K562 (cell line): ENCODE measurements around the gene FILIP1. TPM values are rescaled to one million over a fixed set of nuclear protein-coding genes. Genes with fewer than 3 reads are reported as not detected.

Source experiments
- ATAC-seq: fragments of 200-7000 bp; cut with Tn5 transposase; 3 replicates; pipeline ENCODE4 v1.9.1; 2020; ENCODE audit warnings: moderate library complexity
- BruUV-seq: library from RNA; stranded (reverse); fragments of 400-500 nt; replicated peaks from 2 replicates; lab custom pipeline; 2021; lab: Mats Ljungman, UMichigan
- CTCF ChIA-PET: fragments of 300-600 bp; formaldehyde crosslinking; extraction: SDS; loops from one replicate; lab custom pipeline; 2021; ENCODE audit warnings: low intra/inter-chr PET ratio; lab: Yijun Ruan, JAX
- POLR2A ChIA-PET: fragments of 300-600, 350-650 bp; sonication (Branson Sonifier 250); formaldehyde crosslinking; extraction: SDS; loops from one replicate; lab custom pipeline; 2021; ENCODE audit warnings: antibody characterized with exemption, inconsistent platforms; lab: Yijun Ruan, JAX
- DNase-seq, 4 experiments: peaks; one replicate each; pipeline versions ENCODE4 v3.0.0 to v3.0.0-alpha.2; 2011 to 2018; ENCODE audit warnings: low spot score in 3 of 4, mixed read lengths in 3 of 4; ENCODE audit errors: extremely low read depth in 1 of 4
- FAIRE-seq: peaks from 2 replicates; lab custom pipeline; 2011; peaks lifted over from hg19 to GRCh38; lab: Jason Lieb, UNC
- H2AFZ ChIP-seq: 2 replicates; pipeline ENCODE4 v1.6.0; 2011; ENCODE audit warnings: low read depth, low read length, control low read depth, inconsistent platforms
- H3K27ac ChIP-seq: fragments of 200-600 bp; 3 replicates; pipeline ENCODE4 v1.8.0; 2011; ENCODE audit warnings: low read depth, mild to moderate bottlenecking, control low read depth, inconsistent platforms, low read length, moderate library complexity, mixed read lengths; ENCODE audit errors: extremely low read depth
- H3K27me3 ChIP-seq, 2 experiments: fragments of 300-600 bp in 1 of 2; 2 replicates in 1 of 2; 3 replicates in 1 of 2; pipeline versions ENCODE4 v1.6.0 to v1.8.0; 2011; ENCODE audit warnings: inconsistent platforms in 2 of 2, low read length in 2 of 2, mild to moderate bottlenecking in 1 of 2, mixed read lengths in 1 of 2, moderate library complexity in 1 of 2; ENCODE audit not compliant: control insufficient read depth in 2 of 2, insufficient read depth in 2 of 2
- H3K36me3 ChIP-seq: fragments of 300-600 bp; 3 replicates; pipeline ENCODE4 v1.8.0; 2011; ENCODE audit warnings: mild to moderate bottlenecking, low read length, inconsistent platforms; ENCODE audit not compliant: control insufficient read depth, insufficient read depth
- H3K4me1 ChIP-seq, 2 experiments: fragments of 200-600 bp in 1 of 2; replicated peaks in 1 of 2; 2 replicates in 1 of 2; 3 replicates in 1 of 2; pipeline versions ENCODE4 v1.5.1 to v1.8.0; 2011; ENCODE audit warnings: inconsistent platforms in 2 of 2, low read length in 2 of 2, mild to moderate bottlenecking in 1 of 2, mixed read lengths in 1 of 2, moderate library complexity in 1 of 2; ENCODE audit not compliant: control insufficient read depth in 2 of 2, insufficient read depth in 2 of 2
- H3K4me2 ChIP-seq: 2 replicates; pipeline ENCODE4 v1.6.1; 2011; ENCODE audit warnings: low read length, control low read depth, inconsistent platforms, mixed read lengths; ENCODE audit not compliant: insufficient read depth
- H3K4me3 ChIP-seq: fragments of 200-600 bp; sonication (generic), shearing (Covaris generic); 2 replicates; pipeline ENCODE4 v1.5.1; 2016; ENCODE audit warnings: control low read depth, inconsistent platforms
- H3K79me2 ChIP-seq: fragments of 200-600 bp; 3 replicates; pipeline ENCODE4 v1.8.0; 2011; ENCODE audit warnings: low read length, inconsistent platforms; ENCODE audit not compliant: control insufficient read depth, insufficient read depth
- H3K9ac ChIP-seq, 2 experiments: 2 replicates each; pipeline versions ENCODE4 v1.6.0 to v1.6.1; 2011; ENCODE audit warnings: low read depth in 2 of 2, low read length in 2 of 2, control low read depth in 1 of 2, inconsistent platforms in 1 of 2, mild to moderate bottlenecking in 1 of 2, mixed read lengths in 1 of 2; ENCODE audit not compliant: insufficient read depth in 1 of 2
- H3K9me1 ChIP-seq: one replicate; pipeline ENCODE4 v1.6.0; 2011; ENCODE audit warnings: inconsistent platforms, mild to moderate bottlenecking, low read length, moderate library complexity; ENCODE audit not compliant: control insufficient read depth, insufficient read depth
- H3K9me3 ChIP-seq: replicated peaks from 2 replicates; pipeline ENCODE4 v1.5.1; 2011; ENCODE audit warnings: low read depth, low read length, inconsistent platforms; ENCODE audit not compliant: control insufficient read depth, insufficient read depth
- H4K20me1 ChIP-seq: replicated peaks from 2 replicates; pipeline ENCODE4 v1.6.1; 2011; ENCODE audit warnings: low read length, inconsistent platforms, mixed read lengths; ENCODE audit not compliant: control insufficient read depth, insufficient read depth
- ARID2 ChIP-seq: fragments of 450-650 bp; IDR thresholded peaks from 2 replicates; pipeline ENCODE4 v1.6.1; 2017; ENCODE audit warnings: antibody characterized with exemption, mild to moderate bottlenecking
- BMI1 ChIP-seq: fragments of 150-350 bp; IDR thresholded peaks from 2 replicates; pipeline ENCODE4 v1.6.1; 2014; ENCODE audit warnings: low read length
- CEBPB ChIP-seq: fragments of 450-650 bp; IDR thresholded peaks from 2 replicates; pipeline ENCODE4 v1.6.1; 2016; ENCODE audit warnings: missing genetic modification characterization, missing compliant biosample characterization
- CEBPG ChIP-seq, 3 experiments: fragments of 200-800 bp in 1 of 3; sonication (Bioruptor generic) in 1 of 3; sonication (generic) in 1 of 3; formaldehyde crosslinking in 1 of 3; IDR thresholded peaks in 2 of 3; conservative IDR thresholded peaks in 1 of 3; 2 replicates each; pipeline versions ENCODE4 v1.6.1 to v1.8.0; 2016 to 2022; ENCODE audit warnings: missing compliant biosample characterization in 2 of 3, missing genetic modification characterization in 2 of 3, mild to moderate bottlenecking in 1 of 3, missing genetic modification reagents in 1 of 3
- ERF ChIP-seq: fragments of 450-650 bp; formaldehyde crosslinking; IDR thresholded peaks from 2 replicates; pipeline ENCODE4 v1.4.0; 2020; ENCODE audit warnings: mild to moderate bottlenecking, mixed read lengths
- RAD21 ChIP-seq, 2 experiments: fragments of 250-450 bp in 1 of 2; fragments of 450-650 bp in 1 of 2; sonication (Bioruptor Pico) in 1 of 2; formaldehyde crosslinking in 1 of 2; IDR thresholded peaks in 1 of 2; conservative IDR thresholded peaks in 1 of 2; 2 replicates each; pipeline versions ENCODE4 v1.4.0 to v1.8.0; 2020 to 2022; ENCODE audit warnings: mild to moderate bottlenecking in 2 of 2, moderate library complexity in 1 of 2
- SMC3 ChIP-seq: conservative IDR thresholded peaks from 2 replicates; pipeline ENCODE4 v1.6.1; 2011; ENCODE audit warnings: low read depth, low read length, improper control_type of control experiment; ENCODE audit not compliant: insufficient read depth
- ZNF584 ChIP-seq: fragments of 200-800 bp; sonication (Bioruptor generic); IDR thresholded peaks from 2 replicates; pipeline ENCODE4 v1.6.1; 2016; ENCODE audit warnings: low read depth, mild to moderate bottlenecking, missing genetic modification characterization, missing compliant biosample characterization
- ZNF695 ChIP-seq: fragments of 450-650 bp; formaldehyde crosslinking; IDR thresholded peaks from 2 replicates; pipeline ENCODE4 v1.4.0; 2020; ENCODE audit warnings: mild to moderate bottlenecking, moderate library complexity
- WGBS: fragments of 100-300 bp; shearing (Covaris generic); methylation state at CpG from one replicate; pipeline ENCODE4 v1.1.6; 2016; ENCODE audit warnings: low coverage, mixed read lengths; ENCODE audit not compliant: insufficient coverage; ENCODE audit errors: missing lambda C conversion rate; 5-methylcytosine and 5-hydroxymethylcytosine counted together
- in situ Hi-C: fragments of 300-500 bp; cut with MboI; formaldehyde crosslinking; loops from 4 replicates; pipeline ENCODE4 v1.15.0; 2018; ENCODE audit warnings: inconsistent platforms, mixed read lengths
- intact Hi-C: fragments of 100-400 bp; cut with micrococcal nuclease; formaldehyde crosslinking; loops from 2 replicates; pipeline ENCODE4 v1.14.2; 2022
- polyA plus RNA-seq, 8 experiments: library from polyadenylated mRNA; depleted of rRNA in 4 of 8; stranded (reverse) in 5 of 8; unstranded in 3 of 8; fragments of >200 nt; fragmentation: Nextera tagmentation in 2 of 8; fragmentation: Illumina TruSeq in 1 of 8; extraction: Ambion mirVana in 2 of 8; extraction: Trizol in 1 of 8; gene quantifications; 2 replicates each; pipeline versions ENCODE4 v1.2.1 to v1.2.3, GENCODE V29; 2011 to 2014; ENCODE audit warnings: inconsistent platforms in 1 of 8, missing spikeins in 1 of 8
- total RNA-seq, 7 experiments: library from RNA; depleted of rRNA in 6 of 7; stranded (reverse); fragments of >200 nt in 6 of 7; fragmentation: Illumina TruSeq in 2 of 7; extraction: Trizol in 2 of 7; gene quantifications; 2 replicates each; pipeline versions ENCODE4 v1.2.1 to v1.2.3, GENCODE V29; 2011 to 2021; ENCODE audit warnings: low replicate concordance in 1 of 7
- TF ChIP-seq, protein P1 (sequence below): fragments of 450-650 bp; formaldehyde crosslinking; IDR thresholded peaks from 2 replicates; pipeline ENCODE4 v1.4.0; 2020; ENCODE audit warnings: mild to moderate bottlenecking, moderate library complexity
- TF ChIP-seq, protein P2 (sequence below), 2 experiments: fragments of 450-650 bp; conservative IDR thresholded peaks; 2 replicates each; pipeline ENCODE4 v1.6.1; 2017; ENCODE audit warnings: mild to moderate bottlenecking in 2 of 2, moderate library complexity in 2 of 2

Gene FILIP1
- total and polyA plus RNA-seq, 9 of the 15 experiments (the other 6 are each of a cell fraction or from before 2014, with no cell fraction given), result 0.03 to 0.25 (median 0.10) TPM; not detected in 1

DNA sequence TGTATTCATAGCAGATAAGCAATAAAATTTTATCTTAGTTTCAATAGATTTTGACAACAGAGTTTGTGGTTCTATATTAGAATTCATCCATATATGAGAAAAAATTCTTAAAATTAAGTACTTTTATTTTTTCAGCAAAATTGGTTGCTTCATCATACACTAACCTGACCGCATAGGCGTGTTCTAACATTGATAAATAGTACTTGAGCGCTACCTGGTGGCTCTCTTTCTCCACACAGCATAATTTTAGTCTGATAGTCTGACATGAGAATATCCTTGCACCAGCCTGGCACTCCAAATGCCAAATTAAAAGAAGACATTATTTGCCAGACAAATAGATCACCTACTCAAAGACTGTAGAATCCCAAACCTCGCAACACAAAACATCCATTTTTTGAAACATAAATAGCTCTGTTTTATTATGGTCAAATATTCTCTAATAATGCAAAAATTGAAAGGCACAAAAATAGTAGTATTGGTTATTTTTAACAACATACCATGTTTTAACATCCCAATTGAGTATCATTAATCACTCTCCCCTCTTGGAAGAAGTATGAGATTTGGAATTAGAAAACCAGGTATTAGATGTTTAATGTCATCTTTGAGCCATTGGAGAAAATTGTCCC lies 33.0 kb upstream of the FILIP1 start:
- Histone ChIP-seq H3K9me3 (no peaks in the 10 kb centered on the region), H3K9me1 (no peaks in the 10 kb centered on the region), H3K79me2 (no peaks in the 10 kb centered on the region), H4K20me1 (no peaks in the 10 kb centered on the region), H3K9ac (no peak overlapping the region), H3K4me3 (no peak overlapping the region), H3K36me3 (no peaks in the 10 kb centered on the region), H3K4me1 (no peaks in the 10 kb centered on the region), H3K27me3 (no peaks in the 10 kb centered on the region), H3K27ac (no peak overlapping the region), H3K4me2 (no peak overlapping the region), H2AFZ (no peak overlapping the region)
- CTCF ChIA-PET, result interaction anchor here (0.6 to 3.2 kb wide), 5 partner anchors 230 to 318 kb away, joined by 3 to 25 read pairs (median 4); no protein-coding TSS in a partner anchor
- intact Hi-C loops (loop anchor here (1.0 to 5.0 kb wide), 4 partner anchors 159 to 318 kb away; no protein-coding TSS in a partner anchor), in situ Hi-C loops (loop anchor here (10.0 to 25.0 kb wide), 2 partner anchors 262 to 1789 kb away; no protein-coding TSS in a partner anchor)
- peak; percentile 28 to 71 (median 32) for DNase-seq
- FAIRE-seq, result peak; percentile 57
- no TSS peak for BruUV-seq
- 0% methylated on average over 4 of the region's 4 CpGs for WGBS
- POLR2A ChIA-PET, result no interaction called here
- ATAC-seq, result peak; percentile 94
- peak; percentile 43; the same call in 1 of the 2 replicates for TF ChIP-seq BMI1
- TF ChIP-seq ZNF695 (CRISPR knock-in tag), result no peak
- TF ChIP-seq CEBPB, result peak; percentile 78
- TF ChIP-seq, protein P1, sequence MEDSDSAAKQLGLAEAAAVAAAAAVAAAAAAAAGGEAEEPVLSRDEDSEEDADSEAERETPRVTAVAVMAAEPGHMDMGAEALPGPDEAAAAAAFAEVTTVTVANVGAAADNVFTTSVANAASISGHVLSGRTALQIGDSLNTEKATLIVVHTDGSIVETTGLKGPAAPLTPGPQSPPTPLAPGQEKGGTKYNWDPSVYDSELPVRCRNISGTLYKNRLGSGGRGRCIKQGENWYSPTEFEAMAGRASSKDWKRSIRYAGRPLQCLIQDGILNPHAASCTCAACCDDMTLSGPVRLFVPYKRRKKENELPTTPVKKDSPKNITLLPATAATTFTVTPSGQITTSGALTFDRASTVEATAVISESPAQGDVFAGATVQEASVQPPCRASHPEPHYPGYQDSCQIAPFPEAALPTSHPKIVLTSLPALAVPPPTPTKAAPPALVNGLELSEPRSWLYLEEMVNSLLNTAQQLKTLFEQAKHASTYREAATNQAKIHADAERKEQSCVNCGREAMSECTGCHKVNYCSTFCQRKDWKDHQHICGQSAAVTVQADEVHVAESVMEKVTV (CRISPR knock-in tag), result peak; percentile 81
- TF ChIP-seq, protein P2, sequence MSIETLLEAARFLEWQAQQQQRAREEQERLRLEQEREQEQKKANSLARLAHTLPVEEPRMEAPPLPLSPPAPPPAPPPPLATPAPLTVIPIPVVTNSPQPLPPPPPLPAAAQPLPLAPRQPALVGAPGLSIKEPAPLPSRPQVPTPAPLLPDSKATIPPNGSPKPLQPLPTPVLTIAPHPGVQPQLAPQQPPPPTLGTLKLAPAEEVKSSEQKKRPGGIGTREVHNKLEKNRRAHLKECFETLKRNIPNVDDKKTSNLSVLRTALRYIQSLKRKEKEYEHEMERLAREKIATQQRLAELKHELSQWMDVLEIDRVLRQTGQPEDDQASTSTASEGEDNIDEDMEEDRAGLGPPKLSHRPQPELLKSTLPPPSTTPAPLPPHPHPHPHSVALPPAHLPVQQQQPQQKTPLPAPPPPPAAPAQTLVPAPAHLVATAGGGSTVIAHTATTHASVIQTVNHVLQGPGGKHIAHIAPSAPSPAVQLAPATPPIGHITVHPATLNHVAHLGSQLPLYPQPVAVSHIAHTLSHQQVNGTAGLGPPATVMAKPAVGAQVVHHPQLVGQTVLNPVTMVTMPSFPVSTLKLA (conservative IDR thresholded peaks at IDR 0.05), result 0 out of 4 replicates have a peak, but pooled peaks of 1 of the 2 experiments have one; percentile 33
- peak; percentile 83 for TF ChIP-seq SMC3
- TF ChIP-seq ZNF584 (CRISPR knock-in tag), result no peak
- peak; percentile 20; the same call in 1 of the 2 replicates for TF ChIP-seq ARID2
- peak; percentile 92 for TF ChIP-seq RAD21 (CRISPR knock-in tag; conservative IDR thresholded peaks at IDR 0.05 in 1 of 2, IDR thresholded peaks at IDR 0.05 in 1 of 2)
- TF ChIP-seq ERF (CRISPR knock-in tag), result no peak
- TF ChIP-seq CEBPG (CRISPR knock-in tag; IDR thresholded peaks at IDR 0.05), result no peak
- TF ChIP-seq CEBPG (tag; conservative IDR thresholded peaks at IDR 0.05 in 1 of 2, IDR thresholded peaks at IDR 0.05 in 1 of 2), result peak; percentile 76 to 91
